ENCODE results near the gene MAP4K4. TPM values are rescaled to one million over a fixed set of nuclear protein-coding genes. Genes with fewer than 3 reads are reported as not detected.

MAP4K4 gene
- total RNA-seq, 3 donors from 2014 or later, result 30.7 to 36.9 (median 34.7) TPM

DNA sequence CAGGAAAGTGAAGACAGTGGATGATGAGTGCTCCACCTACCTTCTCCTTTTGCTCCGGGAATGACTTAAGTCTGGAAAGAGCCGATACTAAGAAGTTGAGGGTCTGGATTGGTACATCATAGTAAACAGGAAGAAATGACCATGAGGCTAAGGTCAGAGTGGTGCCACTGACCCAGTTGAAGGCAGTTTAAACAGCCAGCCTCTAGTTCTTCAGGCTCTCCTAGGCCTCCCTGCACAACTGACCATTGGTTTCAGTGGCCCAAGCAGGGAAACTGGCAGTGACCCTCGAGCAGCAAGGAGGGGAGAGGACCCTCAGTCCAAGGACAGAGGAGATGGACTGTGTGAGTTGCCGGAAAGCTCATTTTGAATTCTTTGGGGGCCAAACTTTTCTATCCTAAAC, 119.1 kb downstream of the MAP4K4 start:
- no peak overlapping the region for H3K4me3 Mint-ChIP-seq
- H3K4me1 Mint-ChIP-seq (ENCODE audit: low read depth), result peaks cover 84% of the 10 kb centered on the region
- no peak for DNase-seq
- no peaks in the 10 kb centered on the region for H3K9me3 Mint-ChIP-seq
- peaks cover 8% of the 10 kb centered on the region for H3K36me3 Mint-ChIP-seq (ENCODE audit: insufficient read depth)
- no peaks in the 10 kb centered on the region for H3K27me3 Mint-ChIP-seq (ENCODE audit: low read depth)
- ATAC-seq, result no peak

- Mint-ChIP-seq H3K36me3 (ENCODE audit: insufficient read depth) (peaks cover 4% of the 10 kb centered on the region), H3K4me3 (no peak overlapping the region), H3K9me3 (no peaks in the 10 kb centered on the region), H3K4me1 (ENCODE audit: low read depth) (peaks cover 80% of the 10 kb centered on the region), H3K27me3 (ENCODE audit: low read depth) (no peaks in the 10 kb centered on the region)
- DNase-seq, result no peak
- no peak for ATAC-seq
Measured at GRCh38 chr2:101817481-101817880, 120.0 kb downstream of the MAP4K4 start.

- H3K9me3 Mint-ChIP-seq, result no peaks in the 10 kb centered on the region
- no peaks in the 10 kb centered on the region for H3K27me3 Mint-ChIP-seq (ENCODE audit: low read depth)
- DNase-seq (no peak), ATAC-seq (peak in 1 of 2 donors; percentile 57)
- no peak overlapping the region for H3K4me3 Mint-ChIP-seq
- H3K36me3 Mint-ChIP-seq (ENCODE audit: insufficient read depth), result peaks cover 5% of the 10 kb centered on the region
- peaks cover 86% of the 10 kb centered on the region for H3K4me1 Mint-ChIP-seq (ENCODE audit: low read depth)
Measured at GRCh38 chr2:101818531-101819451, 121.3 kb downstream of the MAP4K4 start.

DNA sequence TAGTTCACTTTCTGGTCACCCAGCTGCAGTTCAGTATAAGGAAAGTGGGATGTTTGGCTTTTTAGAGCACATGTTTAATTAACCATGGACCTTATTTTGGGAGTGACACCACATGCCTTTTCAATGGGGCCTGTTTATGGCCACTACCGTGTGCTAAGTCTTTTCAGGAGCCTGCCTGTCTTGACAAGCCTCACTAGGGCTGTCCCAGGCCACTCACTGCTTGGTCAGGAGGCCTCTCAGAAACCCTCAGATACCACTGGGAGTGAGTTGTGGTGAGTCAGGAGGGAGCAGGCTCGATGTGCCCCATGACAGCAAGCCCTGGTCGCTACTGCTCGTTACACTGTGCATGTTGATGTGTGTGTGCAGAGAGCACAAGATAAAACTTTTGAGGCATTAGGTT, 123.0 kb downstream of the MAP4K4 start:
- no peaks in the 10 kb centered on the region for H3K9me3 Mint-ChIP-seq
- peaks cover 74% of the 10 kb centered on the region for H3K4me1 Mint-ChIP-seq (ENCODE audit: low read depth)
- no peak for DNase-seq
- peaks cover 1% of the 10 kb centered on the region for H3K36me3 Mint-ChIP-seq (ENCODE audit: insufficient read depth)
- H3K4me3 Mint-ChIP-seq, result no peak overlapping the region
- peak; percentile 49 to 53 for ATAC-seq
- H3K27me3 Mint-ChIP-seq (ENCODE audit: low read depth), result no peaks in the 10 kb centered on the region

- ATAC-seq (no peak), DNase-seq (no peak)
- no peak overlapping the region for H3K4me3 Mint-ChIP-seq
- H3K36me3 Mint-ChIP-seq (ENCODE audit: insufficient read depth), result peaks cover 4% of the 10 kb centered on the region
- H3K27me3 Mint-ChIP-seq (ENCODE audit: low read depth), result no peaks in the 10 kb centered on the region
- H3K9me3 Mint-ChIP-seq, result no peaks in the 10 kb centered on the region
- H3K4me1 Mint-ChIP-seq (ENCODE audit: low read depth), result peaks cover 71% of the 10 kb centered on the region
Measured at GRCh38 chr2:101821059-101821805, 123.7 kb downstream of the MAP4K4 start.

DNA sequence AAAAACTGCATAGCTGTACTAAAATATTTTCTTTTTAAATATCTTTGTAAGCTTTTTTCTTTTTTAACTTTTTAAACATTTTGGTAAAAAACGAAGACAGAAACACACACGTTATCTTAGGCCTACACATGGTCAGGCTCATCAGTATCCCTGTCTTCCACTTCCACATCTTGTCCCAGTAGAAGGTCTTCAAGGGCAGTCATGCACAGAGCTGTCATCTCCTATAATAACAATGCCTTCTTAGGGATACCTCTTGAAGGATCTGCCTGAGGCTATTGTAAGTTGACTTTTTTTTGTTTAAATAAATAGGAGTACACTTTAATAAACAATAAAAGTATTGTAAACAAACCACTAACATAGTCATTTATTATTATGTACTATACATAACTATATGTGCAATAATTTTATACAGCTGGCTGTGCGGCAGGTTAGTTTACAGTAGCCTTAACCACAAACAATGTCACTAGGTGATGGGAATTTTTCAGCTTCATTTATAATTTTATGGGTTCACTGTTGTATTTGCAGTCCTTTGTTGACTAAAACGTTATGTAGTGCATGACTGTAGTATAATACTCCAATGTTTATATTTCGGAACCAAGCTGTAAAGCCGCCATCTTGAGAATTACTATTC, 124.4 kb downstream of the MAP4K4 start:
- Mint-ChIP-seq H3K4me3 (no peak overlapping the region), H3K9me3 (no peaks in the 10 kb centered on the region), H3K27me3 (ENCODE audit: low read depth) (no peaks in the 10 kb centered on the region), H3K4me1 (ENCODE audit: low read depth) (peaks cover 72% of the 10 kb centered on the region), H3K36me3 (ENCODE audit: insufficient read depth) (peaks cover 4% of the 10 kb centered on the region)
- DNase-seq, result no peak
- no peak for ATAC-seq

GRCh38 chr2:101823347-101823791, 125.9 kb downstream of the MAP4K4 start:
- Mint-ChIP-seq H3K27me3 (ENCODE audit: low read depth) (no peaks in the 10 kb centered on the region), H3K4me3 (peak overlapping the region; percentile 27), H3K9me3 (no peaks in the 10 kb centered on the region), H3K36me3 (ENCODE audit: insufficient read depth) (peaks cover 7% of the 10 kb centered on the region), H3K4me1 (ENCODE audit: low read depth) (peaks cover 72% of the 10 kb centered on the region)
- peak; percentile 64 for DNase-seq
- ATAC-seq, result peak; percentile 70 to 84

GRCh38 chr2:101823859-101824258, 126.4 kb downstream of the MAP4K4 start:
- Mint-ChIP-seq H3K36me3 (ENCODE audit: insufficient read depth) (peaks cover 7% of the 10 kb centered on the region), H3K9me3 (no peaks in the 10 kb centered on the region), H3K27me3 (ENCODE audit: low read depth) (no peaks in the 10 kb centered on the region), H3K4me1 (ENCODE audit: low read depth) (peaks cover 73% of the 10 kb centered on the region), H3K4me3 (no peak overlapping the region)
- no peak for DNase-seq
- no peak for ATAC-seq

DNA sequence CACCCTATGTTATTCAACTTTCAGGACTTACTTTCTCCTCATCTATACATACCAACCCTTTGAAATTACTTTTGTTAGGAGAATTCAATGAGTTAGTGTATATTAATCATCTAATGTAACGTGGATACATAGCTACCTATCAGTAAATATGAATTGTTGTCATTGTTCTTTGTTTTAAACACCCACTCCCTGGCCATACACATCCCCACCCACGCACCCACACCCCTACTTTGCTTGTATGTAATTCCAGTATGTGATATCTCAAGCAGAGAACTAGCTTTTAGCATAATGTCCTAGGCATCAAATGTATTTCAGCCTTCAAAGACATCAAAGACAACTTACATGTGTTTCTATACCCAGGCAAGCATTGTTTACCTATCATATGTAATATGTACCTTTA, 129.2 kb downstream of the MAP4K4 start:
- ATAC-seq (no peak), DNase-seq (no peak)
- H3K27me3 Mint-ChIP-seq (ENCODE audit: low read depth), result no peaks in the 10 kb centered on the region
- H3K36me3 Mint-ChIP-seq (ENCODE audit: insufficient read depth), result peaks cover 20% of the 10 kb centered on the region
- H3K4me3 Mint-ChIP-seq, result no peak overlapping the region
- H3K4me1 Mint-ChIP-seq (ENCODE audit: low read depth), result peaks cover 75% of the 10 kb centered on the region
- no peaks in the 10 kb centered on the region for H3K9me3 Mint-ChIP-seq

- H3K9me3 Mint-ChIP-seq, result no peaks in the 10 kb centered on the region
- no peak for ATAC-seq
- H3K27me3 Mint-ChIP-seq (ENCODE audit: low read depth), result no peaks in the 10 kb centered on the region
- no peak for DNase-seq
- no peak overlapping the region for H3K4me3 Mint-ChIP-seq
- peaks cover 20% of the 10 kb centered on the region for H3K36me3 Mint-ChIP-seq (ENCODE audit: insufficient read depth)
- H3K4me1 Mint-ChIP-seq (ENCODE audit: low read depth), result peaks cover 73% of the 10 kb centered on the region
Measured at GRCh38 chr2:101827246-101827645, 129.7 kb downstream of the MAP4K4 start.

DNA sequence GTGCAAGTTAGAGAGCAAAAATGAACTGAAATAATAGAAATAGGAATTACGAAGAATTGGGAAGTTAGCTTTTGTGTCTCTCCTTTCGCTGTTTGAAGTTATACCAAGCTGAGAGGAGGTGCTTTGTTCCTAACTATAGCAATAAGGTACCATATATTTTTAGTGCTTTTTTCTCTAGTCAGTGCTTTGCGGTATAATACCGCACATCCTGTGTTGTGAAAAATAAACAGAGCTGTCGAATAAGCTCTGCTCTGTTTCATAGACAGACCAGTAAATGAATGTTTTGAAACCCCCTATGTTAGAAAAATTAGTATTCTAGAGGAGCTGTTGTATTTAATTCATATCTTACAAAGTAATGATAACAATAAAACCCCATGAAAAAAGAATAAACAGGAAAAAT, 130.8 kb downstream of the MAP4K4 start:
- ATAC-seq (peak; percentile 47 to 53), DNase-seq (no peak)
- Mint-ChIP-seq H3K36me3 (ENCODE audit: insufficient read depth) (peaks cover 23% of the 10 kb centered on the region), H3K27me3 (ENCODE audit: low read depth) (no peaks in the 10 kb centered on the region), H3K4me1 (ENCODE audit: low read depth) (peaks cover 64% of the 10 kb centered on the region), H3K4me3 (no peak overlapping the region), H3K9me3 (no peaks in the 10 kb centered on the region)

GRCh38 chr2:101828673-101829334, 131.3 kb downstream of the MAP4K4 start:
- Mint-ChIP-seq H3K4me1 (ENCODE audit: low read depth) (peaks cover 59% of the 10 kb centered on the region), H3K36me3 (ENCODE audit: insufficient read depth) (peaks cover 22% of the 10 kb centered on the region), H3K9me3 (no peaks in the 10 kb centered on the region), H3K4me3 (no peak overlapping the region), H3K27me3 (ENCODE audit: low read depth) (no peaks in the 10 kb centered on the region)
- ATAC-seq, result no peak
- DNase-seq, result no peak

DNA sequence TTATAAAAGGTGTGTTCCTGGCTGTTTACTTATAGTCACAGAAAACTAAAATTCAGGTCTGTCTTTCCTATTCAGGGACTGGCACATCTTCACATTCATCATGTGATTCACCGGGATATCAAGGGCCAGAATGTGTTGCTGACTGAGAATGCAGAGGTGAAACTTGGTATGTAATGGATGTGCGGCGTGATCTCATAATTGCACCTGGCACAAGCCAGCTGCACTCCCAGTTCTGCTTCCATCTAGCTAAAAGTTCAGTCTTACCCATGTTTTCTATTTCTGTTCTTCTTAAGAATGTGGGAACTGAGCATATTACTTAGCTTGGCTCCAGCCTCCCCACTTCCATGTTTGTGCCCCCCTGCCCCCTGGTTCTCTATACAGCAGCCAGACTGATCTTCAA, 131.9 kb downstream of the MAP4K4 start:
- no peaks in the 10 kb centered on the region for H3K9me3 Mint-ChIP-seq
- H3K36me3 Mint-ChIP-seq (ENCODE audit: insufficient read depth), result peaks cover 25% of the 10 kb centered on the region
- H3K4me1 Mint-ChIP-seq (ENCODE audit: low read depth), result peaks cover 59% of the 10 kb centered on the region
- DNase-seq (no peak), ATAC-seq (no peak)
- H3K4me3 Mint-ChIP-seq, result no peak overlapping the region
- H3K27me3 Mint-ChIP-seq (ENCODE audit: low read depth), result no peaks in the 10 kb centered on the region

- ATAC-seq (peak; percentile 35 to 38), DNase-seq (no peak)
- Mint-ChIP-seq H3K36me3 (ENCODE audit: insufficient read depth) (peaks cover 29% of the 10 kb centered on the region), H3K9me3 (no peaks in the 10 kb centered on the region), H3K27me3 (ENCODE audit: low read depth) (no peaks in the 10 kb centered on the region), H3K4me1 (ENCODE audit: low read depth) (peaks cover 59% of the 10 kb centered on the region), H3K4me3 (no peak overlapping the region)
Measured at GRCh38 chr2:101830146-101830545, 132.6 kb downstream of the MAP4K4 start.
